Lung (tissue), 12 donors: ENCODE results near the gene FAT2. TPM values are rescaled to one million over a fixed set of nuclear protein-coding genes. Genes with fewer than 3 reads are reported as not detected.

Source experiments
- ATAC-seq: fragments of 200-7000 bp; cut with Tn5 transposase; one replicate; pipeline ENCODE4 v1.9.1; 2020; ENCODE audit warnings: moderate number of reproducible peaks; ENCODE audit not compliant: insufficient read depth, low FRiP score
- DNase-seq, 3 donors: peaks; one replicate each; pipeline ENCODE4 v3.0.0-alpha.2; 2013 to 2017
- H3K27ac ChIP-seq, 2 donors: one replicate each; pipeline ENCODE4 v1.5.1; 2013; ENCODE audit warnings: mild to moderate bottlenecking in 2 of 2, moderate library complexity in 2 of 2, control low read depth in 1 of 2, inconsistent platforms in 1 of 2, low read depth in 1 of 2, low read length in 1 of 2
- H3K27me3 ChIP-seq, 3 donors: one replicate each; pipeline ENCODE4 v1.5.1; 2013; ENCODE audit warnings: low read length in 2 of 3; ENCODE audit not compliant: control insufficient read depth in 3 of 3, insufficient read depth in 3 of 3
- H3K36me3 ChIP-seq, 4 donors: one replicate each; pipeline ENCODE4 v1.5.1; 2013; ENCODE audit warnings: low read length in 4 of 4, mild to moderate bottlenecking in 1 of 4, moderate library complexity in 1 of 4; ENCODE audit not compliant: control insufficient read depth in 4 of 4, insufficient read depth in 4 of 4
- H3K4me1 ChIP-seq, 5 donors: one replicate each; pipeline ENCODE4 v1.5.1; 2013; ENCODE audit warnings: low read length in 5 of 5, mild to moderate bottlenecking in 2 of 5, moderate library complexity in 1 of 5; ENCODE audit not compliant: control insufficient read depth in 5 of 5, insufficient read depth in 5 of 5
- H3K4me3 ChIP-seq: one replicate; pipeline ENCODE4 v1.5.1; 2013; ENCODE audit warnings: mild to moderate bottlenecking, control low read depth, moderate library complexity
- H3K9ac ChIP-seq, 2 donors: one replicate each; pipeline ENCODE4 v1.5.1; 2013; ENCODE audit warnings: low read length in 2 of 2, control low read depth in 1 of 2; ENCODE audit not compliant: insufficient read depth in 1 of 2
- H3K9me3 ChIP-seq, 4 donors: one replicate each; pipeline ENCODE4 v1.5.1; 2013; ENCODE audit warnings: low read length in 3 of 4, mild to moderate bottlenecking in 1 of 4, moderate library complexity in 1 of 4; ENCODE audit not compliant: control insufficient read depth in 4 of 4, insufficient read depth in 3 of 4
- WGBS, 2 donors: extraction: QIAGEN DNeasy Blood & Tissue Kit; methylation state at CpG; one replicate each; pipeline ENCODE4 v1.1.7; 2013; 5-methylcytosine and 5-hydroxymethylcytosine counted together
- polyA plus RNA-seq, 2 donors: library from polyadenylated mRNA; stranded (reverse); fragments of 200-250 nt; gene quantifications; one replicate each; pipeline ENCODE4 v1.2.1, GENCODE V29; 2013
- total RNA-seq, 2 donors: library from RNA; depleted of rRNA in 1 of 2; stranded (reverse); fragments of >200 nt in 1 of 2; gene quantifications; one replicate each; pipeline ENCODE4 v1.2.1, GENCODE V29; 2014 to 2021
- TF ChIP-seq, protein P1 (sequence below): IDR thresholded peaks from 2 replicates; pipeline ENCODE4 v1.5.1; 2012; ENCODE audit warnings: mild to moderate bottlenecking; ENCODE audit errors: control extremely low read depth, extremely low read depth
- donor health status: control.
- donor health status: control.
- donor health status: Bipolar disorder and iron deficiency.
- donor health status: healthy.
- donor health status: DM: yes; HTN: yes; CAD: no.

The FAT2 gene
- total and polyA plus RNA-seq, 4 donors = 0.24 to 3.1 (median 0.67) TPM

DNA sequence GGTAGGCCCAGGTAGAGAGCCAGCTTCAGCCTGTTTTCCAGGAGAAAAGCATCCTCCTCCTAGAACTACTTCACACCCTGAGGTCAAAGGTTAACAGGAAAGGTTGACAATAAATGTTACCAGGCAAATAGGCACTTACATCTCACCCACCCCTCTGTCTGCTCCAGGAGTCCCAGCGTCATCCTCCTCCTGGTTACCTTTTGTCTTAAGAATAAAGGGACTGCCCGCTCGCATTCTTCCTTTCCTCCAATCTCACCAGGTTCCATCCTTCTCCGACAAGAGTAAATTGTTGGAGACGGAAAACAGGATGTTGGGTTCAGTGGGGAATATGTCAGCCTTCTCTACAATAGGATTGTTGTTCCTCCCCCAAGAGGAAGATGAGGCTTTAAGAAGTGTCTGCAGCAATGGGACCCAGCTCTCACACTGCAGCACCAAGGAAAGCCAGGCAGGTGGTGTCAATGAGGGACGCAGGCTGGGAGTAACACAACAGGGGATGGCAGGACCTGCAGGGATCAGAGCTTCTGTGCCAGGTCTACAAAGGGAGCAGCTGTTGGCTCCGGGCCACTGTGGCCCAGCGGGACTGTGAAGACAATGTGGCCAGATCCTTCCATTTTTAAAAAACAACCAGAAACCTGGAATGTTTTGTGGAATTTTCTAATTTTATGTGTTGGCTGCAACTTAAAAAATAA is 29.0 kb downstream of the FAT2 start:
- H3K36me3 ChIP-seq = no peaks in the 10 kb centered on the region
- no peaks in the 10 kb centered on the region for H3K4me1 ChIP-seq
- no peak overlapping the region for H3K4me3 ChIP-seq
- WGBS, 2 donors = 76 to 78% methylated on average over 8 of the region's 8 CpGs
- no peak for ATAC-seq
- no peak overlapping the region for H3K9ac ChIP-seq
- no peak overlapping the region for H3K27ac ChIP-seq
- peaks cover 0 to 2% (median 0%) of the 10 kb centered on the region in 4 donors for H3K9me3 ChIP-seq
- no peaks in the 10 kb centered on the region for H3K27me3 ChIP-seq
- TF ChIP-seq, protein P1, sequence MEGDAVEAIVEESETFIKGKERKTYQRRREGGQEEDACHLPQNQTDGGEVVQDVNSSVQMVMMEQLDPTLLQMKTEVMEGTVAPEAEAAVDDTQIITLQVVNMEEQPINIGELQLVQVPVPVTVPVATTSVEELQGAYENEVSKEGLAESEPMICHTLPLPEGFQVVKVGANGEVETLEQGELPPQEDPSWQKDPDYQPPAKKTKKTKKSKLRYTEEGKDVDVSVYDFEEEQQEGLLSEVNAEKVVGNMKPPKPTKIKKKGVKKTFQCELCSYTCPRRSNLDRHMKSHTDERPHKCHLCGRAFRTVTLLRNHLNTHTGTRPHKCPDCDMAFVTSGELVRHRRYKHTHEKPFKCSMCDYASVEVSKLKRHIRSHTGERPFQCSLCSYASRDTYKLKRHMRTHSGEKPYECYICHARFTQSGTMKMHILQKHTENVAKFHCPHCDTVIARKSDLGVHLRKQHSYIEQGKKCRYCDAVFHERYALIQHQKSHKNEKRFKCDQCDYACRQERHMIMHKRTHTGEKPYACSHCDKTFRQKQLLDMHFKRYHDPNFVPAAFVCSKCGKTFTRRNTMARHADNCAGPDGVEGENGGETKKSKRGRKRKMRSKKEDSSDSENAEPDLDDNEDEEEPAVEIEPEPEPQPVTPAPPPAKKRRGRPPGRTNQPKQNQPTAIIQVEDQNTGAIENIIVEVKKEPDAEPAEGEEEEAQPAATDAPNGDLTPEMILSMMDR = no peak
- no peak for DNase-seq

DNA sequence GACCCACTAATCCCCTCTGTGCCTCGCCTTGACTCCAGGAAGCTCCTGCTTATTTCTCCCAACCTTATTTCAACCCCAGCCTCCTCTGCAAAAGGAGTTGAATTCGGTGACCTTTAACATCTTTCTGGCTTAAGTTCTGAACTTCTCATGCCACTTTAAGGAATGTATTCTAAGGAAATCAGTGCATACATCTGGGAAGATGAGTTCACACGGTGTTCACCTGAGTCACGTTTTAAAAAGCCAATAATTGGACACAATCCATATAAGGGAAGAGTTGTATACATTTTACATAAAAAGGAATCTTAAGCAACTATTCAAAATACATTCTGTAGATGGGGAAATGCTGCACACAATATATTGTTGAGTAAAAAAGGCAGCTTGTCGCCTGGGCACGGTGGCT is 33.2 kb downstream of the FAT2 start:
- no peak overlapping the region for H3K9ac ChIP-seq
- WGBS, 2 donors = 81 to 88% methylated on average over 6 of the region's 6 CpGs
- ATAC-seq (no peak), DNase-seq (no peak)
- H3K27ac ChIP-seq = no peak overlapping the region
- no peaks in the 10 kb centered on the region for H3K27me3 ChIP-seq
- H3K4me1 ChIP-seq = no peaks in the 10 kb centered on the region
- H3K4me3 ChIP-seq = no peak overlapping the region
- H3K36me3 ChIP-seq = no peaks in the 10 kb centered on the region
- no peaks in the 10 kb centered on the region for H3K9me3 ChIP-seq
- TF ChIP-seq, protein P1 = no peak

DNA sequence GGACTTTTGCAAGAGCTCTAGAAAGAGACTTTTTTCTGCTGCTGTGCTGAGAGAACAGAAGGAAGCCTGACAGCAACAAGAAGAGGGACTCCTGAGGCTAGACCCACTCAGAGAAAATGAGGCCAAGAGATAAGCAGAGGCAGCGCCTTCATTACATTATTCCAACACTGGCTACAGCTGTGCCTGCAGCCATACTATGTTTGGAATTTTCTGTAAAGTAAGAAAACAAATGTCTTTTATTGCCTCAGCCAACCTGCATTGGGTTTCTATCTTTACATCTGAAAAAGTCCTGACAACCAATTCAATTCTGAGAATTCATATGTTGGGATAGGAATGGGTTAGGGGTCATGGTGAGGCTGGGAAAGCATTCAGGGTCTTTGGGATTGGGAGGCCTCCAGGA is 33.7 kb downstream of the FAT2 start:
- ATAC-seq (no peak), DNase-seq (no peak)
- H3K27me3 ChIP-seq = no peaks in the 10 kb centered on the region
- H3K27ac ChIP-seq = no peak overlapping the region
- H3K4me3 ChIP-seq = no peak overlapping the region
- no peaks in the 10 kb centered on the region for H3K9me3 ChIP-seq
- 91 to 100% methylated on average over 1 of the region's 1 CpG for WGBS, 2 donors
- no peaks in the 10 kb centered on the region for H3K36me3 ChIP-seq
- H3K9ac ChIP-seq = no peak overlapping the region
- TF ChIP-seq, protein P1 = no peak
- H3K4me1 ChIP-seq = no peaks in the 10 kb centered on the region

DNA sequence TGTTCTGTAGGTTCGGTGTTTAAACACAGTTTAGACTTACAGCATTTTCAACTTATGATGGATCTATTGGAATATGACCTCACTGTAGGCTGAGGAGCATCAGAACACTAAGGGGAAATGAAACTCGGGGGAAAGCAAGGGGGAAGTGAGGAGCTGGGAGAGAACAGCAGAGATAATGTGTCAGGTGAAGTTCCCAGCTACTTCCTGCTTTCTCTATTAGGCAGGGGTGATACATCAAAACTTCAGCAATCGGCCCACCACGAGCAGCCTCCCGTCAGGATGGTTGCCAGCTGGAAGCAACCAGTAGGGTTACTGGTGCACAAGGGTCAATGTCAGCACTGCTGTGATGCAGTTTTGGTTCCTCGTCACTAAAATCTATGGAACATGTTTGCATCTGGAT is 34.3 kb downstream of the FAT2 start:
- no peak overlapping the region for H3K4me3 ChIP-seq
- no peak overlapping the region for H3K27ac ChIP-seq
- no peak overlapping the region for H3K9ac ChIP-seq
- WGBS, 2 donors = 37 to 43% methylated on average over 6 of the region's 6 CpGs
- no peaks in the 10 kb centered on the region for H3K4me1 ChIP-seq
- H3K36me3 ChIP-seq = no peaks in the 10 kb centered on the region
- H3K27me3 ChIP-seq = no peaks in the 10 kb centered on the region
- no peaks in the 10 kb centered on the region for H3K9me3 ChIP-seq
- TF ChIP-seq, protein P1 = no peak
- ATAC-seq = peak; percentile 45
- peak in 1 of 3 donors; percentile 4 for DNase-seq
